Activated CD8-positive, alpha-beta T cell treated with anti-CD3 and anti-CD28 coated beads for 36 hours (primary cell): ENCODE results near the gene TRABD2B. TPM values are rescaled to one million over a fixed set of nuclear protein-coding genes. Genes with fewer than 3 reads are reported as not detected.

Source experiments
- ATAC-seq: fragments of 200-7000 bp; cut with Tn5 transposase; one replicate; pipeline ENCODE4 v1.10.0; 2021; ENCODE audit warnings: mild to moderate bottlenecking, moderate library complexity
- CTCF ChIA-PET: fragments of 350-600 bp; sonication (Branson Sonifier 250); formaldehyde crosslinking; loops from one replicate; lab custom pipeline; 2021; ENCODE audit warnings: antibody characterized with exemption; lab: Charles Lee
- POLR2A ChIA-PET: fragments of 350-600 bp; sonication (Branson Sonifier 250); formaldehyde crosslinking; loops from one replicate; lab custom pipeline; 2021; ENCODE audit warnings: antibody characterized with exemption; lab: Charles Lee
- DNase-seq: peaks from one replicate; pipeline ENCODE4 v3.0.0-alpha.2; 2020
- H3K27ac Mint-ChIP-seq: one replicate; pipeline ENCODE4 v1.8.0; 2021; ENCODE audit warnings: mild to moderate bottlenecking, mixed read lengths
- H3K27me3 Mint-ChIP-seq: one replicate; pipeline ENCODE4 v1.8.0; 2021; ENCODE audit warnings: mixed read lengths
- H3K36me3 Mint-ChIP-seq: one replicate; pipeline ENCODE4 v1.8.0; 2021; ENCODE audit warnings: low read depth, mixed read lengths
- H3K4me1 Mint-ChIP-seq: one replicate; pipeline ENCODE4 v1.8.0; 2021; ENCODE audit warnings: low read depth, mixed read lengths
- H3K4me3 Mint-ChIP-seq: one replicate; pipeline ENCODE4 v1.8.0; 2021; ENCODE audit warnings: mild to moderate bottlenecking, moderate library complexity, mixed read lengths
- H3K9me3 Mint-ChIP-seq: one replicate; pipeline ENCODE4 v1.8.0; 2021; ENCODE audit warnings: mixed read lengths
- CTCF ChIP-seq: fragments of 200-600 bp; IDR thresholded peaks from one replicate; pipeline ENCODE4 v1.8.0; 2022; ENCODE audit warnings: antibody characterized with exemption, mild to moderate bottlenecking
- intact Hi-C: fragments of 100-400 bp; cut with micrococcal nuclease; formaldehyde crosslinking; loops from one replicate; pipeline ENCODE4 v1.10.0; 2022
- total RNA-seq, 2 experiments: library from RNA; stranded (reverse); gene quantifications; one replicate each; pipeline ENCODE4 v1.2.3, GENCODE V29; 2021

The TRABD2B gene
- total RNA-seq, 2 experiments from 2014 or later: not detected

DNA sequence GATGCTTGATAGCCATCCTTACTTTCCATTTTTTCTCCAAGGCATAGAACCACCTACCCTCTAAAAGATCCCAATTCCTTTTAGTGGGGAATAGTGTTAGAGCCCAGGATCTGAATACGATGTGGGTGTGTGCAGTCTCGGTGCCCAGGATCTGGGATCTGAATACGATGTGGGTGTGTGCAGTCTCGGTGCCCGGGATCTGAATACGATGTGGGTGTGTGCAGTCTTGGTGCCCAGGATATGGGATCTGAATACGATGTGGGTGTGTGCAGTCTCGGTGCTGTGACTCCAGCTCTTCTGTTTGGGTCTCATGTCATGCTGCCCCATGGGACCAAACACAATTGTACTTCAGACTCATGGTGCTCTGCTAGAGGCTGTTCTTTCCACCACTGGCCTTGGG, 265.5 kb downstream of the TRABD2B start:
- DNase-seq: no peak
- Mint-ChIP-seq H3K4me1 (peaks cover 2% of the 10 kb centered on the region), H3K27ac (no peak overlapping the region), H3K9me3 (no peaks in the 10 kb centered on the region), H3K36me3 (no peaks in the 10 kb centered on the region), H3K27me3 (peaks cover 23% of the 10 kb centered on the region), H3K4me3 (no peak overlapping the region)
- intact Hi-C loops: no loop called here
- CTCF ChIA-PET: no interaction called here
- ATAC-seq: no peak
- POLR2A ChIA-PET: no interaction called here
- no peak for TF ChIP-seq CTCF

GRCh38 chr1:47729685-47730084, 267.5 kb downstream of the TRABD2B start:
- intact Hi-C loops: loop anchor here (5.0 kb wide), 1 partner anchor 297 kb away; no protein-coding TSS in a partner anchor
- no peak overlapping the region for H3K27ac Mint-ChIP-seq
- ATAC-seq: no peak
- H3K9me3 Mint-ChIP-seq: no peaks in the 10 kb centered on the region
- POLR2A ChIA-PET: no interaction called here
- peaks cover 20% of the 10 kb centered on the region for H3K27me3 Mint-ChIP-seq
- H3K4me1 Mint-ChIP-seq: peaks cover 6% of the 10 kb centered on the region
- no peak for DNase-seq
- no peaks in the 10 kb centered on the region for H3K36me3 Mint-ChIP-seq
- CTCF ChIA-PET: interaction anchor here (1.6 kb wide), 1 partner anchor 26 kb away, joined by 5 read pairs; no protein-coding TSS in a partner anchor
- no peak overlapping the region for H3K4me3 Mint-ChIP-seq
- TF ChIP-seq CTCF: no peak

DNA sequence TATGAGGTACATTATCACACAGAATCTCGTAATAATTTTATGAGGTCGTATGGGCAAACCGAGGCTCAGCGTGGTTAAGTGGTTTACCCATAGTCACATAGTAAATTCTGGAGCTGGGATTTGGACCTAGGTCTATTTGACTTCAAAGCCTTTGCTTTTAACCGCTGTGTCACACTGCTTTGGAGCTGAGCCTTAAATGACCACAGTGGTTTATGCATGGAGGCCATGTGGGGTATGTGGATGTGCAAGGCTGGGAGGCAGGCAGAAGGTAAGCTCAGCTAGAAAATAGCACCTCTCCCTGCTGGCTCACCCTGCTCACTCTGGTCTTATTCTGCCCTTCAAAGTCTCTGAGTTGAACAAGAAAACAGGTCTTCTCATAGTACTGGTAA, 269.5 kb downstream of the TRABD2B start:
- H3K27me3 Mint-ChIP-seq: peaks cover 34% of the 10 kb centered on the region
- intact Hi-C loops: loop anchor here (5.0 kb wide), 1 partner anchor 295 kb away; no protein-coding TSS in a partner anchor
- ChIA-PET CTCF (interaction anchor here (1.2 to 3.6 kb wide), 8 partner anchors 11 to 338 kb away, joined by 3 to 47 read pairs (median 17); partner anchors contain the start of gene FOXD2), POLR2A (no interaction called here)
- no peaks in the 10 kb centered on the region for H3K9me3 Mint-ChIP-seq
- TF ChIP-seq CTCF: no peak
- DNase-seq (no peak), ATAC-seq (no peak)
- H3K36me3 Mint-ChIP-seq: no peaks in the 10 kb centered on the region
- peaks cover 6% of the 10 kb centered on the region for H3K4me1 Mint-ChIP-seq
- no peak overlapping the region for H3K27ac Mint-ChIP-seq
- no peak overlapping the region for H3K4me3 Mint-ChIP-seq

GRCh38 chr1:47727051-47727696, 270.0 kb downstream of the TRABD2B start:
- DNase-seq (no peak), ATAC-seq (no peak)
- ChIA-PET POLR2A (no interaction called here), CTCF (interaction anchor here (1.0 to 3.6 kb wide), 22 partner anchors 8 to 534 kb away, joined by 3 to 47 read pairs (median 6); partner anchors contain the start of gene FOXD2)
- Mint-ChIP-seq H3K27ac (no peak overlapping the region), H3K27me3 (peaks cover 34% of the 10 kb centered on the region), H3K9me3 (no peaks in the 10 kb centered on the region), H3K4me3 (no peak overlapping the region), H3K36me3 (no peaks in the 10 kb centered on the region), H3K4me1 (peaks cover 6% of the 10 kb centered on the region)
- intact Hi-C loops: loop anchor here (5.0 kb wide), 1 partner anchor 295 kb away; no protein-coding TSS in a partner anchor
- no peak for TF ChIP-seq CTCF
